ENCODE measurements around the gene USP25. TPM values are rescaled to one million over a fixed set of nuclear protein-coding genes. Genes with fewer than 3 reads are reported as not detected.

USP25 gene
- total RNA-seq, 1 experiment from 2014 or later, result 35.1 TPM

- H2BK12ac ChIP-seq (ENCODE audit: insufficient read length, low read depth, low read length), result no peak overlapping the region
- TF ChIP-seq CTCF (conservative IDR thresholded peaks at IDR 0.05), result no peak
- no peak overlapping the region for H2BK15ac ChIP-seq (ENCODE audit: low read depth, low read length)
- Mint-ChIP-seq H3K4me3 (no peak overlapping the region), H3K9me3 (no peaks in the 10 kb centered on the region), H3K27me3 (ENCODE audit: low read depth) (no peaks in the 10 kb centered on the region), H3K4me1 (no peaks in the 10 kb centered on the region), H3K36me3 (ENCODE audit: insufficient read depth in 1 of 3, low read depth in 3 of 3) (peaks cover 0 to 9% (median 5%) of the 10 kb centered on the region in 3 experiments; a peak in 5 of 7 replicates), H3K27ac (no peak overlapping the region)
- H2BK5ac ChIP-seq (ENCODE audit: insufficient read length, low read length), result no peak overlapping the region
- H3K79me2 ChIP-seq (ENCODE audit: insufficient read depth, low read length), result no peaks in the 10 kb centered on the region
- H4K20me1 ChIP-seq (ENCODE audit: control insufficient read depth, insufficient read depth, insufficient read length), result no peaks in the 10 kb centered on the region
- no peak overlapping the region for H2BK120ac ChIP-seq (ENCODE audit: low read depth, low read length, poor library complexity, severe bottlenecking)
- no peak overlapping the region for H3K4ac ChIP-seq (ENCODE audit: low read depth, low read length)
- no peaks in the 10 kb centered on the region for H3K79me1 ChIP-seq (ENCODE audit: insufficient read depth, low read depth, low read length, poor library complexity, severe bottlenecking)
- H3K4me1 ChIP-seq (ENCODE audit: insufficient read depth, low read length), result no peaks in the 10 kb centered on the region
- no peak overlapping the region for H3K14ac ChIP-seq (ENCODE audit: insufficient read depth, low read length)
- H3K4me2 ChIP-seq (ENCODE audit: insufficient read depth, insufficient read length, low read length), result no peak overlapping the region
- H4K91ac ChIP-seq (ENCODE audit: insufficient read length, low read depth, low read length), result no peak overlapping the region
- H3T11ph ChIP-seq (ENCODE audit: low read length), result no peak overlapping the region
- H2AK5ac ChIP-seq (ENCODE audit: insufficient read length, low read length), result no peak overlapping the region
- H3K27me3 ChIP-seq (ENCODE audit: insufficient read depth, low read length), result no peaks in the 10 kb centered on the region
- no peaks in the 10 kb centered on the region for H3K23me2 ChIP-seq (ENCODE audit: insufficient read length, low read depth, low read length, poor library complexity, severe bottlenecking)
- no peak overlapping the region for H3K27ac ChIP-seq (ENCODE audit: insufficient read length, low read depth, low read length)
- no peak overlapping the region for H2AFZ ChIP-seq (ENCODE audit: low read length)
- no peak overlapping the region for H3K18ac ChIP-seq (ENCODE audit: insufficient read length, low read depth, low read length)
- no peak overlapping the region for H4K5ac ChIP-seq (ENCODE audit: insufficient read length, low read depth, low read length)
- H2BK20ac ChIP-seq (ENCODE audit: low read depth, low read length, poor library complexity, severe bottlenecking), result no peak overlapping the region
- DNase-seq, result no peak
- H3K9ac ChIP-seq (ENCODE audit: extremely low read depth, insufficient read length, low read length), result no peak overlapping the region
- H3K23ac ChIP-seq (ENCODE audit: insufficient read length, low read depth, low read length), result no peak overlapping the region
- H4K8ac ChIP-seq (replicated peaks; ENCODE audit: insufficient read length, low read depth, low read length), result no peak overlapping the region
- H3K56ac ChIP-seq (ENCODE audit: insufficient read length, low read depth, low read length), result no peak overlapping the region
- H3K9me3 ChIP-seq (ENCODE audit: control insufficient read depth, low read depth, low read length), result no peaks in the 10 kb centered on the region
Measured at GRCh38 chr21:15860541-15860940, 130.8 kb downstream of the USP25 start.
